Measurements from ENCODE around the gene TCEAL5. TPM values are rescaled to one million over a fixed set of nuclear protein-coding genes. Genes with fewer than 3 reads are reported as not detected.

The TCEAL5 gene
- total RNA-seq, 4 donors from 2014 or later = 0.38 TPM; not detected in 3

- intact Hi-C loops (cut with DNase I) = no loop called here
- Histone ChIP-seq H3K27me3 (peaks cover 0 to 3% (median 0%) of the 10 kb centered on the region in 4 donors), H3K9me3 (no peaks in the 10 kb centered on the region), H3K4me1 (peaks cover 0 to 12% (median 0%) of the 10 kb centered on the region in 3 donors), H3K4me3 (no peak overlapping the region), H3K36me3 (no peaks in the 10 kb centered on the region), H3K27ac (no peak overlapping the region)
- TF ChIP-seq POLR2A (IDR thresholded peaks at IDR 0.05) = no peak
- TF ChIP-seq, protein P1, sequence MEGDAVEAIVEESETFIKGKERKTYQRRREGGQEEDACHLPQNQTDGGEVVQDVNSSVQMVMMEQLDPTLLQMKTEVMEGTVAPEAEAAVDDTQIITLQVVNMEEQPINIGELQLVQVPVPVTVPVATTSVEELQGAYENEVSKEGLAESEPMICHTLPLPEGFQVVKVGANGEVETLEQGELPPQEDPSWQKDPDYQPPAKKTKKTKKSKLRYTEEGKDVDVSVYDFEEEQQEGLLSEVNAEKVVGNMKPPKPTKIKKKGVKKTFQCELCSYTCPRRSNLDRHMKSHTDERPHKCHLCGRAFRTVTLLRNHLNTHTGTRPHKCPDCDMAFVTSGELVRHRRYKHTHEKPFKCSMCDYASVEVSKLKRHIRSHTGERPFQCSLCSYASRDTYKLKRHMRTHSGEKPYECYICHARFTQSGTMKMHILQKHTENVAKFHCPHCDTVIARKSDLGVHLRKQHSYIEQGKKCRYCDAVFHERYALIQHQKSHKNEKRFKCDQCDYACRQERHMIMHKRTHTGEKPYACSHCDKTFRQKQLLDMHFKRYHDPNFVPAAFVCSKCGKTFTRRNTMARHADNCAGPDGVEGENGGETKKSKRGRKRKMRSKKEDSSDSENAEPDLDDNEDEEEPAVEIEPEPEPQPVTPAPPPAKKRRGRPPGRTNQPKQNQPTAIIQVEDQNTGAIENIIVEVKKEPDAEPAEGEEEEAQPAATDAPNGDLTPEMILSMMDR (IDR thresholded peaks at IDR 0.05) = no peak
- no peak for DNase-seq
Observed at GRCh38 chrX:103258275-103258674, 18.3 kb downstream of the TCEAL5 start.

- intact Hi-C loops (cut with DNase I) = no loop called here
- Histone ChIP-seq H3K27ac (no peak overlapping the region), H3K4me1 (peaks cover 0 to 22% (median 0%) of the 10 kb centered on the region in 3 donors), H3K36me3 (peaks cover 0 to 6% (median 0%) of the 10 kb centered on the region in 3 donors), H3K9me3 (no peaks in the 10 kb centered on the region), H3K27me3 (no peaks in the 10 kb centered on the region), H3K4me3 (no peak overlapping the region)
- no peak for DNase-seq
- TF ChIP-seq, protein P1 (IDR thresholded peaks at IDR 0.05) = no peak
- no peak for TF ChIP-seq POLR2A (IDR thresholded peaks at IDR 0.05)
Observed at GRCh38 chrX:103256651-103257050, 19.9 kb downstream of the TCEAL5 start.

- Histone ChIP-seq H3K9me3 (no peaks in the 10 kb centered on the region), H3K27ac (peak within 1 kb of the TSS; percentile 80 to 88 (median 87)), H3K27me3 (no peaks in the 10 kb centered on the region), H3K36me3 (peaks cover 0 to 6% (median 0%) of the 10 kb centered on the region in 3 donors), H3K4me1 (peaks cover 0 to 37% (median 0%) of the 10 kb centered on the region in 3 donors), H3K4me3 (peak within 1 kb of the TSS; percentile 46 to 72 (median 60))
- WGBS, 2 donors = 0 to 38% methylated on average over 7 to 22 of the region's 22 CpGs
- intact Hi-C loops (cut with DNase I) = no loop called here
- TF ChIP-seq, protein P1 (IDR thresholded peaks at IDR 0.05) = no peak
- peak in 2 of 4 donors; percentile 25 to 62 for TF ChIP-seq POLR2A (IDR thresholded peaks at IDR 0.05)
- peak; percentile 11 for DNase-seq
Observed at GRCh38 chrX:103254921-103255493, 21.5 kb downstream of the TCEAL5 start, which contains the start of gene TCEAL8. Gene TCEAL8, minus strand, starts transcription at chrX:103255155. Its CDS starts 1,176 bp downstream, at chrX:103253979.

DNA sequence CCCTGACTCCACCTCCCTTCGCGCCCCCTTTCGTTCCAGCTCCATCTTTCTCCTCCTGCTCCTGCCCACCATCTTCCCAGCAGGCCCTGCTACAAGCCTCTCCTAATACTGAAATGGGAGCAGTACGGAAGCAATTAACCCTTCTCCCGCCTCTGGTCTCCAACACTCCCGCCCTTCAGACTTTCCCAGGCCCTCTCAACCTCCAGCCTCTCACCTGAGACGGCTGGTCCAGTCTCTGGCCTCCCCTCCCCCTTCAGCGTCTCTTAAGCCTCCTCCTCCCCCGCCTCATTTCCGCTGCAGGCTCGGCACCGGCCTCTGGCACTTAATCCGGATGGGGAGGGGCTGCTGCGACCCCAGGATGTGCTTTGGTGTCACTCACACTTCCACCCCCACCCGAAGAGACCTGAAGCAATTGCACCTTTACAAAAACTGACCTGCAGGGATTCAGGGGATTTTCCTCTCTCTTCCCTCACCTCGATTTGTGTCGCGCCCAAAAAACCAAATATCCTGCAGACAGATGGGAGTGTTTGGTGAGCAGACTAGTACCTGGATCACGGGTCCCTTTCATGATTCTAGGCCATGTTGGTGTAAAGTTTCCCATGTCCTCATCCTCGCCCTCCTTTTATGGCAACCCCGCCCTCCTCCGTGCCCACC, 22.3 kb downstream of the TCEAL5 start:
- H3K4me3 ChIP-seq = peak overlapping the region; percentile 46 to 72 (median 60)
- peaks cover 0 to 6% (median 0%) of the 10 kb centered on the region in 3 donors for H3K36me3 ChIP-seq
- peaks cover 0 to 37% (median 0%) of the 10 kb centered on the region in 3 donors for H3K4me1 ChIP-seq
- intact Hi-C loops (cut with DNase I) = no loop called here
- 0 to 23% methylated on average over 12 to 21 of the region's 22 CpGs for WGBS, 2 donors
- H3K9me3 ChIP-seq = no peaks in the 10 kb centered on the region
- DNase-seq = no peak
- no peaks in the 10 kb centered on the region for H3K27me3 ChIP-seq
- peak overlapping the region; percentile 80 to 88 (median 87) for H3K27ac ChIP-seq
- TF ChIP-seq, protein P1 (IDR thresholded peaks at IDR 0.05) = no peak
- TF ChIP-seq POLR2A (IDR thresholded peaks at IDR 0.05) = no peak

- H3K4me1 ChIP-seq = peaks cover 0 to 37% (median 0%) of the 10 kb centered on the region in 3 donors
- H3K9me3 ChIP-seq = no peaks in the 10 kb centered on the region
- H3K27me3 ChIP-seq = no peaks in the 10 kb centered on the region
- TF ChIP-seq, protein P1 (IDR thresholded peaks at IDR 0.05) = no peak
- no peak for TF ChIP-seq POLR2A (IDR thresholded peaks at IDR 0.05)
- WGBS, 2 donors = 40 to 60% methylated on average over 8 of the region's 8 CpGs
- H3K4me3 ChIP-seq = peak overlapping the region; percentile 46 to 72 (median 60)
- H3K36me3 ChIP-seq = peaks cover 0 to 6% (median 0%) of the 10 kb centered on the region in 3 donors
- intact Hi-C loops (cut with DNase I) = no loop called here
- peak overlapping the region in 3 of 4 donors; percentile 80 to 87 (median 87) for H3K27ac ChIP-seq
- DNase-seq = no peak
Observed at GRCh38 chrX:103253608-103254007, 22.9 kb downstream of the TCEAL5 start.
